Measurements from ENCODE around the gene ABI1. TPM values are rescaled to one million over a fixed set of nuclear protein-coding genes. Genes with fewer than 3 reads are reported as not detected.

ABI1 gene
- total and polyA plus RNA-seq, 4 donors: 10.7 to 18.3 (median 14.3) TPM

DNA sequence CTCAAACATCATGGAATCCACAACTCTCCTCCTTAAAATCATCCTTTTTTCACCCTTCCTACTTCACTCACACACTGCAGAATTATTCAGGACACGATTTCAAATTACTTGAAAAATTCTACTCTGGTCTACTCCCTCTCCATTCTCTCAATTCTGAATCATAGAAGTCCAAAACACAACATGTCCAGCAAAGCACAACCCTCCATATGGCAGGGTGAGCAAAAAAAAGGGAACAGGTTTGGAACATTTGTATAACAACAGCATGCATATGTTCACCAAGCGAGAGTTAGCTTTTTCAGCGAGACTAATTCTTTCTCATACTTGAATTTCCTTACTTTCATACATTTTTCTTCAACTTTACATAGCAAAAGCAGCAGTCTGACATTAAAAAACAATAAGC, 73.4 kb downstream of the ABI1 start (continued):
- no peak for TF ChIP-seq GABPA (IDR thresholded peaks at IDR 0.05 in 1 of 2, conservative IDR thresholded peaks at IDR 0.05 in 1 of 2)
- no peak for TF ChIP-seq HNF4G (IDR thresholded peaks at IDR 0.05)

DNA sequence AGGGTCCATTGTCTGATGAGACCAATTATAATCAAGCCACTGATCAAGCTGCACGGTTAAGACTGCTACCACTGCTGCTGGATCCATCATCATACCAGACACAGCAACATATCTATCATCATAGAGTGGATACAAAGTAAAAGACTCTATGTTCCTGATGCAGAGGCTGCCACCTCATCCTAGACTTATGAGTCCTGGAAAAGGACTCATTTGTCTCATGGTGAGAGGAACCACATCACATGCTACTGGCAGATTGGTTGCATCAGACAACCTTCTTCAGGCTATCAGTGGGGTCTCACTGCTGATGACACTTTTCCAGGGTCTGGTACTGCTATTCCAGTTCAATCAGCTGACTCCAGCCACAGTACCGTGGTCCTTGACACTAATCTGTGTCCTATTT, 79.0 kb downstream of the ABI1 start:
- Histone ChIP-seq H3K9me3 (ENCODE audit: control insufficient read depth in 4 of 4, low read length in 3 of 4) (no peaks in the 10 kb centered on the region), H3K36me3 (ENCODE audit: control insufficient read depth in 4 of 4, insufficient read depth in 3 of 4, low read depth in 1 of 4, low read length in 3 of 4) (no peaks in the 10 kb centered on the region), H3K27ac (ENCODE audit: low read depth in 1 of 2, low read length in 2 of 2) (no peak overlapping the region), H3K27me3 (ENCODE audit: control insufficient read depth in 4 of 4, insufficient read depth in 4 of 4, low read length in 3 of 4) (no peaks in the 10 kb centered on the region), H3K4me3 (ENCODE audit: low read depth in 1 of 3, low read length in 3 of 3) (no peak overlapping the region), H3K4me1 (ENCODE audit: control insufficient read depth in 4 of 4, insufficient read depth in 4 of 4, low read length in 3 of 4) (no peaks in the 10 kb centered on the region), H3K9ac (ENCODE audit: low read depth in 1 of 2, low read length in 2 of 2) (no peak overlapping the region)
- no peak for DNase-seq (ENCODE audit: low spot score)
- TF ChIP-seq TAF1 (conservative IDR thresholded peaks at IDR 0.05): no peak
- TF ChIP-seq, protein P1, sequence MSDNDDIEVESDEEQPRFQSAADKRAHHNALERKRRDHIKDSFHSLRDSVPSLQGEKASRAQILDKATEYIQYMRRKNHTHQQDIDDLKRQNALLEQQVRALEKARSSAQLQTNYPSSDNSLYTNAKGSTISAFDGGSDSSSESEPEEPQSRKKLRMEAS (IDR thresholded peaks at IDR 0.05): no peak
- TF ChIP-seq FOXA1 (IDR thresholded peaks at IDR 0.05): no peak
- no peak for TF ChIP-seq EGR1 (IDR thresholded peaks at IDR 0.05; ENCODE audit: low read depth in 2 of 2)
- TF ChIP-seq, protein P2, sequence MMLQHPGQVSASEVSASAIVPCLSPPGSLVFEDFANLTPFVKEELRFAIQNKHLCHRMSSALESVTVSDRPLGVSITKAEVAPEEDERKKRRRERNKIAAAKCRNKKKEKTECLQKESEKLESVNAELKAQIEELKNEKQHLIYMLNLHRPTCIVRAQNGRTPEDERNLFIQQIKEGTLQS (IDR thresholded peaks at IDR 0.05): no peak
- TF ChIP-seq FOXA2 (IDR thresholded peaks at IDR 0.05): no peak
- TF ChIP-seq HNF4G (IDR thresholded peaks at IDR 0.05): no peak
- TF ChIP-seq, protein P3, sequence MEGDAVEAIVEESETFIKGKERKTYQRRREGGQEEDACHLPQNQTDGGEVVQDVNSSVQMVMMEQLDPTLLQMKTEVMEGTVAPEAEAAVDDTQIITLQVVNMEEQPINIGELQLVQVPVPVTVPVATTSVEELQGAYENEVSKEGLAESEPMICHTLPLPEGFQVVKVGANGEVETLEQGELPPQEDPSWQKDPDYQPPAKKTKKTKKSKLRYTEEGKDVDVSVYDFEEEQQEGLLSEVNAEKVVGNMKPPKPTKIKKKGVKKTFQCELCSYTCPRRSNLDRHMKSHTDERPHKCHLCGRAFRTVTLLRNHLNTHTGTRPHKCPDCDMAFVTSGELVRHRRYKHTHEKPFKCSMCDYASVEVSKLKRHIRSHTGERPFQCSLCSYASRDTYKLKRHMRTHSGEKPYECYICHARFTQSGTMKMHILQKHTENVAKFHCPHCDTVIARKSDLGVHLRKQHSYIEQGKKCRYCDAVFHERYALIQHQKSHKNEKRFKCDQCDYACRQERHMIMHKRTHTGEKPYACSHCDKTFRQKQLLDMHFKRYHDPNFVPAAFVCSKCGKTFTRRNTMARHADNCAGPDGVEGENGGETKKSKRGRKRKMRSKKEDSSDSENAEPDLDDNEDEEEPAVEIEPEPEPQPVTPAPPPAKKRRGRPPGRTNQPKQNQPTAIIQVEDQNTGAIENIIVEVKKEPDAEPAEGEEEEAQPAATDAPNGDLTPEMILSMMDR (IDR thresholded peaks at IDR 0.05; ENCODE audit: low read depth, low read length, missing input control): no peak
- TF ChIP-seq RAD21 (IDR thresholded peaks at IDR 0.05): no peak
- no peak for TF ChIP-seq JUND (IDR thresholded peaks at IDR 0.05)
- TF ChIP-seq SP1 (IDR thresholded peaks at IDR 0.05): no peak
- WGBS: 96% methylated on average over 2 of the region's 2 CpGs

DNA sequence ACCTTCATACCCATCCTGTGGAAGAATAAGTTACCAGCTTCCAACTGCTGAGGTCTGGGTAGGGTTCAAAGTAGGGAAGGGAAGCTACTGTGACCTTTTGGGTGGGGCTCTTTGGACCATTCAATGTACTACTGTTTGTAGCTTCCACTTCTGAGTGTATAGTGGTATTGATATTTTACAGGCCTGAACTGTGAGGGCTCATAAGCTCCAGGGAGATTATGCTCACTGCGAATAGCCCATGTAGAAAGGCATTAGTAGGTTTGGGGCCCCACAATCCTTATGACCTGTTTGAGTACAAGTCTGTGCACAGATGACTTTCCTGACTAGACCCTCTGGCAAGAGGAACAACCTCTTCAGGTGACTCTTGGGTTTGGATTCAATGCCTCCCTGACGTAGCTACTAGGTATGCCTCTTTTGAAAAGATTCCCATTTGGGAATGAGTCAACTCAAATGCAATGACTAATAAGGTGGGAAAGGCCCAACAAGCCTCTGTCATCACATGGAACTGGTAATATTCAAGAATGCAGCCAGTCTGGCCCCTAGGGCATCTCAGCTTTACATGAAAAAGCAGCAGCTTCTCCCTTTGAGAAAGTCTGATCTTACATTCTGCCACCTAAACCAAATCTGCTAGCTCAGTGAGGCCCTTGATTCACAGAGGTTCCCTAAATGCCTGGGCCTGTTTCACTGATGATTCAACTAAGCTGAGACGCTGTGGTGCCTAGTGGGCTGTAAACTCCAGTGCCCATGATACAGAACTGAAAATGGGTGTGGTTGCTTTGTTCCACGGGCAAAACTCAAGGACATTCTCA, 79.8 kb downstream of the ABI1 start:
- Histone ChIP-seq H3K9ac (ENCODE audit: low read depth in 1 of 2, low read length in 2 of 2) (no peak overlapping the region), H3K27ac (ENCODE audit: low read depth in 1 of 2, low read length in 2 of 2) (no peak overlapping the region), H3K4me3 (ENCODE audit: low read depth in 1 of 3, low read length in 3 of 3) (no peak overlapping the region), H3K36me3 (ENCODE audit: control insufficient read depth in 4 of 4, insufficient read depth in 3 of 4, low read depth in 1 of 4, low read length in 3 of 4) (no peaks in the 10 kb centered on the region), H3K4me1 (ENCODE audit: control insufficient read depth in 4 of 4, insufficient read depth in 4 of 4, low read length in 3 of 4) (no peaks in the 10 kb centered on the region), H3K9me3 (ENCODE audit: control insufficient read depth in 4 of 4, low read length in 3 of 4) (no peaks in the 10 kb centered on the region), H3K27me3 (ENCODE audit: control insufficient read depth in 4 of 4, insufficient read depth in 4 of 4, low read length in 3 of 4) (no peaks in the 10 kb centered on the region)
- 81% methylated on average over 4 of the region's 4 CpGs for WGBS
- DNase-seq (ENCODE audit: low spot score): no peak
- TF ChIP-seq JUND (IDR thresholded peaks at IDR 0.05) (no peak), FOXA2 (IDR thresholded peaks at IDR 0.05) (no peak), RAD21 (IDR thresholded peaks at IDR 0.05) (no peak), FOXA1 (IDR thresholded peaks at IDR 0.05) (no peak), SP1 (IDR thresholded peaks at IDR 0.05) (no peak), HNF4G (IDR thresholded peaks at IDR 0.05) (no peak)

DNA sequence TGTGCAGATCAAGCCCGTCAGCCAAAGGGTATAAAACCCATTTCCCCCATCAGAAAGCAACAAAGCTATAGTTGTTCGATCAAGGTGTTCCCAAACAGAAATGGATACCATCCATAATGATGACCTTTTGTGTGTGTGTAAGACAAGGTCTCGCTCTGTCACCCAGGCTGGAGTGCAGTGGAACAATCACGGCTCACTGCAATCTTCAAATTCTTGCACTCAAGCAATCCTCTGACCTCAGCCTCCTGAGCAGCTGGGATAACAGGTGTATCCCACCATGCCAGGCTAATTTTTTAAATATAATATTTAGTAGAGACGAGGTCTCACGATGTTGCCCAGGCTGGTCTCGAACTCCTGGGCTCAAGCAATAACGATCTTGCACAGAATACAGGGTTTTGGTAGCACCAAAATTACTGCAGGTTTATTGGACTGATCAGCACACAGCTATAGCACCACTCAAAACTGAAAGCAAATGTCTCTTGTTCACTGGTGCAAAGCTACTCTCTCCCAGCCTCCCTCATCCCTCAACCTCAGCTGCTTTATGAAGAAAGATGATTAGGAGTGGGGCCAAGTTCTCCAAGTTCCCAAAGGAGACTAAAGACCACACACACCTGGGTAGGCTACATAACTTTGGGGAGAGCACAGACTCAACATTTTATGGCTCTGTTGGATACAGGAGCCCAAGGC, 80.5 kb downstream of the ABI1 start:
- H3K9ac ChIP-seq (ENCODE audit: low read depth in 1 of 2, low read length in 2 of 2): no peak overlapping the region
- no peaks in the 10 kb centered on the region for H3K9me3 ChIP-seq (ENCODE audit: control insufficient read depth in 4 of 4, low read length in 3 of 4)
- no peaks in the 10 kb centered on the region for H3K4me1 ChIP-seq (ENCODE audit: control insufficient read depth in 4 of 4, insufficient read depth in 4 of 4, low read length in 3 of 4)
- H3K36me3 ChIP-seq (ENCODE audit: control insufficient read depth in 4 of 4, insufficient read depth in 3 of 4, low read depth in 1 of 4, low read length in 3 of 4): no peaks in the 10 kb centered on the region
- no peak overlapping the region for H3K27ac ChIP-seq (ENCODE audit: low read depth in 1 of 2, low read length in 2 of 2)
- 98% methylated on average over 8 of the region's 8 CpGs for WGBS
- DNase-seq (ENCODE audit: low spot score): no peak
- H3K4me3 ChIP-seq (ENCODE audit: low read depth in 1 of 3, low read length in 3 of 3): no peak overlapping the region
- no peaks in the 10 kb centered on the region for H3K27me3 ChIP-seq (ENCODE audit: control insufficient read depth in 4 of 4, insufficient read depth in 4 of 4, low read length in 3 of 4)
- TF ChIP-seq HNF4A (conservative IDR thresholded peaks at IDR 0.05): no peak
- TF ChIP-seq RXRA (IDR thresholded peaks at IDR 0.05): no peak
- TF ChIP-seq JUND (IDR thresholded peaks at IDR 0.05): no peak
- TF ChIP-seq, protein P3 (IDR thresholded peaks at IDR 0.05; ENCODE audit: low read depth, low read length, missing input control): no peak
- TF ChIP-seq SP1 (IDR thresholded peaks at IDR 0.05): no peak
- TF ChIP-seq TAF1 (conservative IDR thresholded peaks at IDR 0.05): no peak
- TF ChIP-seq FOXA2 (IDR thresholded peaks at IDR 0.05): no peak
- TF ChIP-seq, protein P2 (IDR thresholded peaks at IDR 0.05): no peak
- TF ChIP-seq, protein P1 (IDR thresholded peaks at IDR 0.05): no peak
- TF ChIP-seq RAD21 (IDR thresholded peaks at IDR 0.05): no peak
- TF ChIP-seq, protein P4, sequence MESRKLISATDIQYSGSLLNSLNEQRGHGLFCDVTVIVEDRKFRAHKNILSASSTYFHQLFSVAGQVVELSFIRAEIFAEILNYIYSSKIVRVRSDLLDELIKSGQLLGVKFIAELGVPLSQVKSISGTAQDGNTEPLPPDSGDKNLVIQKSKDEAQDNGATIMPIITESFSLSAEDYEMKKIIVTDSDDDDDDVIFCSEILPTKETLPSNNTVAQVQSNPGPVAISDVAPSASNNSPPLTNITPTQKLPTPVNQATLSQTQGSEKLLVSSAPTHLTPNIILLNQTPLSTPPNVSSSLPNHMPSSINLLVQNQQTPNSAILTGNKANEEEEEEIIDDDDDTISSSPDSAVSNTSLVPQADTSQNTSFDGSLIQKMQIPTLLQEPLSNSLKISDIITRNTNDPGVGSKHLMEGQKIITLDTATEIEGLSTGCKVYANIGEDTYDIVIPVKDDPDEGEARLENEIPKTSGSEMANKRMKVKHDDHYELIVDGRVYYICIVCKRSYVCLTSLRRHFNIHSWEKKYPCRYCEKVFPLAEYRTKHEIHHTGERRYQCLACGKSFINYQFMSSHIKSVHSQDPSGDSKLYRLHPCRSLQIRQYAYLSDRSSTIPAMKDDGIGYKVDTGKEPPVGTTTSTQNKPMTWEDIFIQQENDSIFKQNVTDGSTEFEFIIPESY (IDR thresholded peaks at IDR 0.05): no peak

All from liver (tissue), 9 donors.